ENCODE results near the gene CAPSL.
"Not testable (repeated sequence)": the region's sequence is repeated elsewhere in the genome, so short reads cannot be mapped to it uniquely, and the experiment has no call there.

Gene CAPSL

GRCh38 chr5:35876454-35876853, 62.0 kb downstream of the CAPSL start:
- DNase-seq = no peak

GRCh38 chr5:35870605-35871004, 67.8 kb downstream of the CAPSL start:
- no peak for DNase-seq

- no peak for DNase-seq
These were observed 68.6 kb downstream of the CAPSL start for GRCh38 chr5:35869685-35870277.

GRCh38 chr5:35867998-35868397, 70.4 kb downstream of the CAPSL start:
- DNase-seq = no peak

- DNase-seq = no peak
These were observed 75.3 kb downstream of the CAPSL start for GRCh38 chr5:35863159-35863558.

- DNase-seq = no peak
These were observed 76.3 kb downstream of the CAPSL start for GRCh38 chr5:35862126-35862525.

- DNase-seq = peak; percentile 84
These were observed 76.7 kb downstream of the CAPSL start for GRCh38 chr5:35861718-35862117.

- peak; percentile 85 for DNase-seq
These were observed 77.7 kb downstream of the CAPSL start for GRCh38 chr5:35860686-35861085.

GRCh38 chr5:35859101-35859661, 79.2 kb downstream of the CAPSL start:
- DNase-seq = peak; percentile 90

- DNase-seq = peak; percentile 94
These were observed 80.7 kb downstream of the CAPSL start for GRCh38 chr5:35857606-35858205.

- peak; percentile 32 for DNase-seq
These were observed 81.6 kb downstream of the CAPSL start, which contains the start of gene IL7R for GRCh38 chr5:35856765-35857351. TSS of gene IL7R (plus strand) at chr5:35856891. CDS start at chr5:35856978, 87 bp downstream.

- not testable (repeated sequence) for DNase-seq
These were observed 82.1 kb downstream of the CAPSL start for GRCh38 chr5:35856186-35856764.

- no peak for DNase-seq
These were observed 83.2 kb downstream of the CAPSL start for GRCh38 chr5:35855187-35855586.

Data from fibroblast of skin of scalp (primary cell).